ENCODE data around the gene CIDEB.

The CIDEB gene

GRCh38 chr14:24312736-24313507 lies 5.1 kb upstream of the CIDEB start:
- no peak for FAIRE-seq

- FAIRE-seq, result no peak
Measured at GRCh38 chr14:24311837-24312615, 4.2 kb upstream of the CIDEB start.

- FAIRE-seq, result no peak
Measured at GRCh38 chr14:24310646-24311604, 3.1 kb upstream of the CIDEB start, which contains the start of gene LTB4R. Gene LTB4R (plus strand): TSS chr14:24311502. CDS start chr14:24315652, 4,150 bp downstream.

- FAIRE-seq, result no peak
Measured at GRCh38 chr14:24310265-24310645, 2.5 kb upstream of the CIDEB start.

- no peak for FAIRE-seq
Measured at GRCh38 chr14:24309538-24310264, 1.9 kb upstream of the CIDEB start, which contains the start of gene LTB4R2. Gene LTB4R2 (plus strand): TSS chr14:24310140. CDS start chr14:24310665, 525 bp downstream.

- FAIRE-seq, result no peak
Measured at GRCh38 chr14:24308342-24309124, 756 bp upstream of the CIDEB start.

GRCh38 chr14:24307156-24307574 lies 612 bp downstream of the CIDEB start:
- FAIRE-seq, result no peak

GRCh38 chr14:24304019-24304387 lies 3.8 kb downstream of the CIDEB start:
- FAIRE-seq, result no peak

GRCh38 chr14:24300326-24300980 lies 7.3 kb downstream of the CIDEB start:
- no peak for FAIRE-seq

GRCh38 chr14:24299255-24300191 lies 8.3 kb downstream of the CIDEB start, which contains the start of the genes DHRS1 and NOP9:
Gene DHRS1 (minus strand): TSS chr14:24299780. CDS start chr14:24299106, 674 bp downstream.
Gene NOP9 (plus strand): TSS chr14:24299850. CDS start chr14:24299955, 105 bp downstream.
- peak; percentile 12 for FAIRE-seq

GRCh38 chr14:24298892-24299254 lies 8.9 kb downstream of the CIDEB start:
- no peak for FAIRE-seq

- FAIRE-seq, result no peak
Measured at GRCh38 chr14:24297190-24297964, 10.4 kb downstream of the CIDEB start.

- no peak for FAIRE-seq
Measured at GRCh38 chr14:24296341-24297157, 11.2 kb downstream of the CIDEB start.

- no peak for FAIRE-seq
Measured at GRCh38 chr14:24293525-24293924, 14.3 kb downstream of the CIDEB start.

- FAIRE-seq, result no peak
Measured at GRCh38 chr14:24292118-24292807, 15.5 kb downstream of the CIDEB start.

GRCh38 chr14:24291446-24292117 lies 16.2 kb downstream of the CIDEB start:
- FAIRE-seq, result no peak

Data from endometrium (tissue), 2 donors.